Activated CD4-positive, alpha-beta memory T cell treated with anti-CD3 and anti-CD28 coated beads for 36 hours (primary cell): ENCODE data around the gene CCDC24. TPM values are rescaled to one million over a fixed set of nuclear protein-coding genes. Genes with fewer than 3 reads are reported as not detected.

ENCODE experiments used
- CTCF ChIA-PET: fragments of 350-600 bp; sonication (Branson Sonifier 250); formaldehyde crosslinking; loops from one replicate; lab custom pipeline; 2021; ENCODE audit warnings: antibody characterized with exemption, inconsistent platforms; lab: Charles Lee
- POLR2A ChIA-PET: fragments of 350-600 bp; sonication (Branson Sonifier 250); formaldehyde crosslinking; loops from one replicate; lab custom pipeline; 2021; ENCODE audit warnings: antibody characterized with exemption; lab: Charles Lee
- DNase-seq: peaks from one replicate; pipeline ENCODE4 v3.0.0-alpha.2; 2020
- H3K27ac Mint-ChIP-seq: one replicate; pipeline ENCODE4 v1.8.0; 2021; ENCODE audit warnings: mixed read lengths
- H3K27me3 Mint-ChIP-seq: one replicate; pipeline ENCODE4 v1.8.0; 2021; ENCODE audit warnings: mixed read lengths
- H3K36me3 Mint-ChIP-seq: one replicate; pipeline ENCODE4 v1.8.0; 2021; ENCODE audit warnings: mixed read lengths
- H3K4me1 Mint-ChIP-seq: one replicate; pipeline ENCODE4 v1.8.0; 2021; ENCODE audit warnings: low read depth, mixed read lengths
- H3K4me3 Mint-ChIP-seq: one replicate; pipeline ENCODE4 v1.8.0; 2021; ENCODE audit warnings: mild to moderate bottlenecking, mixed read lengths
- H3K9me3 Mint-ChIP-seq: one replicate; pipeline ENCODE4 v1.8.0; 2021; ENCODE audit warnings: mixed read lengths
- intact Hi-C: fragments of 100-400 bp; cut with micrococcal nuclease; formaldehyde crosslinking; loops from one replicate; pipeline ENCODE4 v1.15.1; 2023
- total RNA-seq, 2 experiments: library from RNA; stranded (reverse); gene quantifications; one replicate each; pipeline ENCODE4 v1.2.3, GENCODE V29; 2021

CCDC24 gene
- total RNA-seq, 2 experiments from 2014 or later = 2.7 to 2.8 TPM

- peaks cover 4% of the 10 kb centered on the region for H3K36me3 Mint-ChIP-seq
- intact Hi-C loops = no loop called here
- CTCF ChIA-PET = interaction anchor here (1.0 to 3.2 kb wide), 4 partner anchors 16 to 188 kb away, joined by 3 to 29 read pairs (median 15); partner anchors contain the start of gene ARTN
- no peak overlapping the region for H3K4me3 Mint-ChIP-seq
- H3K27ac Mint-ChIP-seq = no peak overlapping the region
- H3K4me1 Mint-ChIP-seq = peaks cover 27% of the 10 kb centered on the region
- POLR2A ChIA-PET = interaction anchor here (2.1 kb wide), 1 partner anchor 8 kb away, joined by 5 read pairs; no protein-coding TSS in a partner anchor
- no peaks in the 10 kb centered on the region for H3K9me3 Mint-ChIP-seq
- no peaks in the 10 kb centered on the region for H3K27me3 Mint-ChIP-seq
- DNase-seq = no peak
Observed at GRCh38 chr1:43951021-43951985, 40.1 kb upstream of the CCDC24 start.

GRCh38 chr1:43952731-43953346, 38.6 kb upstream of the CCDC24 start:
- DNase-seq = no peak
- Mint-ChIP-seq H3K4me3 (no peak overlapping the region), H3K4me1 (peaks cover 20% of the 10 kb centered on the region), H3K27ac (no peak overlapping the region), H3K36me3 (peaks cover 3% of the 10 kb centered on the region), H3K9me3 (no peaks in the 10 kb centered on the region), H3K27me3 (no peaks in the 10 kb centered on the region)
- CTCF ChIA-PET = interaction anchor here (2.4 kb wide), 1 partner anchor 18 kb away, joined by 12 read pairs; no protein-coding TSS in a partner anchor
- POLR2A ChIA-PET = no interaction called here
- intact Hi-C loops = no loop called here

GRCh38 chr1:43953361-43953760, 38.0 kb upstream of the CCDC24 start:
- ChIA-PET POLR2A (no interaction called here), CTCF (interaction anchor here (2.4 kb wide), 1 partner anchor 18 kb away, joined by 12 read pairs; no protein-coding TSS in a partner anchor)
- H3K27me3 Mint-ChIP-seq = no peaks in the 10 kb centered on the region
- no peak overlapping the region for H3K4me3 Mint-ChIP-seq
- no peak overlapping the region for H3K27ac Mint-ChIP-seq
- DNase-seq = no peak
- peaks cover 3% of the 10 kb centered on the region for H3K36me3 Mint-ChIP-seq
- intact Hi-C loops = no loop called here
- H3K4me1 Mint-ChIP-seq = peaks cover 15% of the 10 kb centered on the region
- H3K9me3 Mint-ChIP-seq = no peaks in the 10 kb centered on the region

- intact Hi-C loops = no loop called here
- Mint-ChIP-seq H3K4me3 (no peak overlapping the region), H3K9me3 (no peaks in the 10 kb centered on the region), H3K4me1 (peaks cover 9% of the 10 kb centered on the region), H3K27me3 (no peaks in the 10 kb centered on the region), H3K36me3 (peaks cover 3% of the 10 kb centered on the region), H3K27ac (no peak overlapping the region)
- DNase-seq = no peak
- POLR2A ChIA-PET = no interaction called here
- CTCF ChIA-PET = no interaction called here
Observed at GRCh38 chr1:43954036-43954435, 37.4 kb upstream of the CCDC24 start.

- Mint-ChIP-seq H3K27me3 (no peaks in the 10 kb centered on the region), H3K4me1 (peaks cover 2% of the 10 kb centered on the region), H3K9me3 (no peaks in the 10 kb centered on the region), H3K27ac (no peak overlapping the region), H3K36me3 (peaks cover 2% of the 10 kb centered on the region), H3K4me3 (no peak overlapping the region)
- DNase-seq = no peak
- CTCF ChIA-PET = interaction anchor here (2.7 kb wide), 1 partner anchor 22 kb away, joined by 14 read pairs; the partner anchor contains the start of gene ARTN
- intact Hi-C loops = no loop called here
- POLR2A ChIA-PET = no interaction called here
Observed at GRCh38 chr1:43956234-43956633, 35.2 kb upstream of the CCDC24 start.

- ChIA-PET CTCF (interaction anchor here (1.9 to 2.7 kb wide), 2 partner anchors 23 kb away, joined by 9 to 14 read pairs; partner anchors contain the start of gene ARTN), POLR2A (no interaction called here)
- H3K4me1 Mint-ChIP-seq = no peaks in the 10 kb centered on the region
- no peaks in the 10 kb centered on the region for H3K27me3 Mint-ChIP-seq
- no peak for DNase-seq
- H3K9me3 Mint-ChIP-seq = no peaks in the 10 kb centered on the region
- intact Hi-C loops = no loop called here
- H3K36me3 Mint-ChIP-seq = peaks cover 6% of the 10 kb centered on the region
- no peak overlapping the region for H3K27ac Mint-ChIP-seq
- no peak overlapping the region for H3K4me3 Mint-ChIP-seq
Observed at GRCh38 chr1:43957407-43958040, 33.9 kb upstream of the CCDC24 start.

GRCh38 chr1:43958351-43959255, 32.8 kb upstream of the CCDC24 start:
- POLR2A ChIA-PET = interaction anchor here (1.8 kb wide), 1 partner anchor 8 kb away, joined by 5 read pairs; no protein-coding TSS in a partner anchor
- Mint-ChIP-seq H3K4me1 (no peaks in the 10 kb centered on the region), H3K4me3 (no peak overlapping the region), H3K36me3 (peaks cover 6% of the 10 kb centered on the region), H3K27me3 (no peaks in the 10 kb centered on the region), H3K27ac (no peak overlapping the region), H3K9me3 (no peaks in the 10 kb centered on the region)
- DNase-seq = no peak
- CTCF ChIA-PET = interaction anchor here (1.9 kb wide), 1 partner anchor 24 kb away, joined by 9 read pairs; no protein-coding TSS in a partner anchor
- intact Hi-C loops = no loop called here

GRCh38 chr1:43960798-43961197, 30.6 kb upstream of the CCDC24 start:
- peaks cover 6% of the 10 kb centered on the region for H3K36me3 Mint-ChIP-seq
- no peaks in the 10 kb centered on the region for H3K27me3 Mint-ChIP-seq
- H3K4me3 Mint-ChIP-seq = no peak overlapping the region
- CTCF ChIA-PET = no interaction called here
- H3K9me3 Mint-ChIP-seq = no peaks in the 10 kb centered on the region
- intact Hi-C loops = no loop called here
- H3K27ac Mint-ChIP-seq = no peak overlapping the region
- DNase-seq = no peak
- no peaks in the 10 kb centered on the region for H3K4me1 Mint-ChIP-seq
- POLR2A ChIA-PET = no interaction called here

GRCh38 chr1:43961692-43962091, 29.7 kb upstream of the CCDC24 start:
- POLR2A ChIA-PET = no interaction called here
- Mint-ChIP-seq H3K36me3 (peaks cover 8% of the 10 kb centered on the region), H3K27me3 (no peaks in the 10 kb centered on the region), H3K9me3 (no peaks in the 10 kb centered on the region), H3K4me1 (no peaks in the 10 kb centered on the region), H3K4me3 (no peak overlapping the region), H3K27ac (no peak overlapping the region)
- DNase-seq = no peak
- intact Hi-C loops = no loop called here
- CTCF ChIA-PET = no interaction called here

GRCh38 chr1:43962324-43962723, 29.1 kb upstream of the CCDC24 start:
- H3K9me3 Mint-ChIP-seq = no peaks in the 10 kb centered on the region
- H3K27me3 Mint-ChIP-seq = no peaks in the 10 kb centered on the region
- H3K36me3 Mint-ChIP-seq = peaks cover 9% of the 10 kb centered on the region
- intact Hi-C loops = no loop called here
- no peak for DNase-seq
- ChIA-PET POLR2A (no interaction called here), CTCF (no interaction called here)
- H3K27ac Mint-ChIP-seq = no peak overlapping the region
- H3K4me1 Mint-ChIP-seq = no peaks in the 10 kb centered on the region
- H3K4me3 Mint-ChIP-seq = no peak overlapping the region

- no peaks in the 10 kb centered on the region for H3K27me3 Mint-ChIP-seq
- ChIA-PET CTCF (interaction anchor here (1.5 kb wide), 1 partner anchor 28 kb away, joined by 4 read pairs; no protein-coding TSS in a partner anchor), POLR2A (no interaction called here)
- intact Hi-C loops = no loop called here
- no peak overlapping the region for H3K4me3 Mint-ChIP-seq
- H3K36me3 Mint-ChIP-seq = peaks cover 9% of the 10 kb centered on the region
- H3K27ac Mint-ChIP-seq = no peak overlapping the region
- no peak for DNase-seq
- no peaks in the 10 kb centered on the region for H3K9me3 Mint-ChIP-seq
- H3K4me1 Mint-ChIP-seq = no peaks in the 10 kb centered on the region
Observed at GRCh38 chr1:43963006-43963405, 28.4 kb upstream of the CCDC24 start.
